Activated naive CD8-positive, alpha-beta T cell treated with anti-CD3 and anti-CD28 coated beads for 36 hours (primary cell): ENCODE data around the gene DACH1. TPM values are rescaled to one million over a fixed set of nuclear protein-coding genes. Genes with fewer than 3 reads are reported as not detected.

Source experiments
- DNase-seq: peaks from one replicate; pipeline ENCODE4 v3.0.0; 2021
- H3K27ac Mint-ChIP-seq: one replicate; pipeline ENCODE4 v1.8.0; 2022; ENCODE audit warnings: mild to moderate bottlenecking, moderate library complexity, mixed read lengths
- H3K27me3 Mint-ChIP-seq: one replicate; pipeline ENCODE4 v1.8.0; 2022; ENCODE audit warnings: mild to moderate bottlenecking, mixed read lengths
- H3K36me3 Mint-ChIP-seq: one replicate; pipeline ENCODE4 v1.8.0; 2021; ENCODE audit warnings: mild to moderate bottlenecking, mixed read lengths
- H3K4me1 Mint-ChIP-seq: one replicate; pipeline ENCODE4 v1.8.0; 2021; ENCODE audit warnings: mixed read lengths
- H3K4me3 Mint-ChIP-seq: one replicate; pipeline ENCODE4 v1.8.0; 2022; ENCODE audit warnings: mild to moderate bottlenecking, moderate library complexity, mixed read lengths
- H3K9me3 Mint-ChIP-seq: one replicate; pipeline ENCODE4 v1.8.0; 2022; ENCODE audit warnings: mixed read lengths
- total RNA-seq, 2 experiments: library from RNA; stranded (reverse); gene quantifications; one replicate each; pipeline ENCODE4 v1.2.3, GENCODE V29; 2021

DACH1 gene
- total RNA-seq, 2 experiments from 2014 or later: not detected

DNA sequence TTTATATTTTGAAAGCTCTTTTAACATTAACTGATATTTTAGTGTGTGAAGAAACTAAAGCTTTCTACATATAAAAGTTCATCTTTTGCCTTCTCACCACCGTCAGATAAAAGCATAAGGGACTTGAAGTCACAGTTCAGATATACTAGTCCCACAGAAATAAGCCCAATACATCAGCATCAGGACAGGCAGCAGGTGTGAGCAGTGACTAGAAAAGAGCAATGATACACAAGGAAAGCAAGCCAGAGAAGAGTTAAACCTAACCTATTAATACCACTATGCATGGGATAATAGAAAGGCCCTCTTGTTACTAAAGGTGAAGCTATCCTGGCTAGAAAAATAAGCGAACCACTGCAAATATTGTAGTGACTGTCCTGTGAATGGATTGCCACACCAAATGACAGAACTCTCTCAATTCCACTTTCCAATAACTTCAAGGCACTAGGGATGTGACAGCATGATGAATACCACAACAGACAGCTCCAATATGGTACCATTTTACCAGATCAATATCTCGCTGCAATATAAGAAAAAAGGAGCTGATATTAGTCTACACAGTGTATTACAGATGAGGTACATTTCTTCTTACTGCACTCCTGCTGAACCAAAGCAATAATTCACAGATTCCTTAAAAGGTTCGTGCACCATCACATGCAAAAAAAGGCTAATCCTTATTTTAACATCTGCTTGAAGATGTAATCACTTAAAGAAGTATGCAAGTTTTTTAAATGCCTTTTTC is 114.1 kb downstream of the DACH1 start:
- no peak for DNase-seq
- Mint-ChIP-seq H3K9me3 (peaks cover under 1% of the 10 kb centered on the region), H3K36me3 (no peaks in the 10 kb centered on the region), H3K27ac (no peak overlapping the region), H3K27me3 (no peaks in the 10 kb centered on the region), H3K4me3 (no peak overlapping the region), H3K4me1 (no peaks in the 10 kb centered on the region)

- H3K27ac Mint-ChIP-seq: no peak overlapping the region
- H3K27me3 Mint-ChIP-seq: no peaks in the 10 kb centered on the region
- H3K9me3 Mint-ChIP-seq: peaks cover 1% of the 10 kb centered on the region
- no peaks in the 10 kb centered on the region for H3K4me1 Mint-ChIP-seq
- no peak for DNase-seq
- no peaks in the 10 kb centered on the region for H3K36me3 Mint-ChIP-seq
- no peak overlapping the region for H3K4me3 Mint-ChIP-seq
Measured at GRCh38 chr13:71751073-71751472, 115.9 kb downstream of the DACH1 start.

- no peak for DNase-seq
- Mint-ChIP-seq H3K4me3 (no peak overlapping the region), H3K4me1 (no peaks in the 10 kb centered on the region), H3K27me3 (no peaks in the 10 kb centered on the region), H3K36me3 (no peaks in the 10 kb centered on the region), H3K27ac (no peak overlapping the region), H3K9me3 (no peaks in the 10 kb centered on the region)
Measured at GRCh38 chr13:71730267-71730666, 136.7 kb downstream of the DACH1 start.

DNA sequence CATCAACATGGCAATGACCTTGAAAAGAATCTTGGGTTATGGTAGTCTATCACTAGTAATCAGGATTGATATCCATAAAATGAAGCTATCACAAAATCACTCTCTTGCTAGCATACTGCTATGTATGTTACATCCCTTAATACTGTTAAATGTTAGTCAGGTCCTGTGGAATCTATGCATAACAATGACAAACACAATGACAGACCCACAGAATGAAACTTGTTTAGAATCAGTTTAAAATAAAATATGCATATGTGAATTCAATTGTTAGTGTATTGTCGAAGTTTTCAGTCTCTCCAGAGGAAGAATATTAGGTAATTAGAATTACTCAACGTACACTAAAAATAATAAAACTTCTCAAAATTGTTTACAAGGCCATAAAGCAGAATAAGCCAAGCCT is 137.6 kb downstream of the DACH1 start:
- DNase-seq: no peak
- no peaks in the 10 kb centered on the region for H3K9me3 Mint-ChIP-seq
- no peak overlapping the region for H3K27ac Mint-ChIP-seq
- H3K4me1 Mint-ChIP-seq: no peaks in the 10 kb centered on the region
- no peak overlapping the region for H3K4me3 Mint-ChIP-seq
- H3K27me3 Mint-ChIP-seq: no peaks in the 10 kb centered on the region
- H3K36me3 Mint-ChIP-seq: no peaks in the 10 kb centered on the region

- DNase-seq: no peak
- no peak overlapping the region for H3K27ac Mint-ChIP-seq
- H3K4me1 Mint-ChIP-seq: no peaks in the 10 kb centered on the region
- no peak overlapping the region for H3K4me3 Mint-ChIP-seq
- no peaks in the 10 kb centered on the region for H3K27me3 Mint-ChIP-seq
- no peaks in the 10 kb centered on the region for H3K9me3 Mint-ChIP-seq
- H3K36me3 Mint-ChIP-seq: no peaks in the 10 kb centered on the region
Measured at GRCh38 chr13:71727662-71728061, 139.3 kb downstream of the DACH1 start.

DNA sequence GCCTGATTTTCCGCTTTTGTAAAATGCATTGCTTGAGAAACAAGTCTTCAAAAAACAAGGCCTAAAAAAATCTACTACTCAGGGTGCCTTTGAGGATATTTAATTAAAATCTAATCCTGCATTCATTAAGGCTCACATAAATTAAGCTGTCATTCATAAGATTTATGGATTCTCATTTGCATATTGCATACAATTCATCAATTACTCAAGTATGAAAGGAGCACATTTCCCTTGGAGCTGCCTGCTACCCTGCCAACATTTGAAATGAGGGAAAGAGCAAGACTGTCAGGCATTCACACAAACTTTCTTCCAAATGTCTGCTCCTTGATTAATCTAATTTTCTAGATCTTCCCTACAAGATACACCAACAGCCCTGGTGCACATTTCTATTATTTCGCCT is 140.0 kb downstream of the DACH1 start:
- no peaks in the 10 kb centered on the region for H3K36me3 Mint-ChIP-seq
- no peak overlapping the region for H3K27ac Mint-ChIP-seq
- H3K4me3 Mint-ChIP-seq: no peak overlapping the region
- H3K27me3 Mint-ChIP-seq: no peaks in the 10 kb centered on the region
- DNase-seq: no peak
- no peaks in the 10 kb centered on the region for H3K4me1 Mint-ChIP-seq
- no peaks in the 10 kb centered on the region for H3K9me3 Mint-ChIP-seq

- Mint-ChIP-seq H3K36me3 (no peaks in the 10 kb centered on the region), H3K27me3 (no peaks in the 10 kb centered on the region), H3K4me3 (no peak overlapping the region), H3K27ac (no peak overlapping the region), H3K9me3 (no peaks in the 10 kb centered on the region), H3K4me1 (no peaks in the 10 kb centered on the region)
- DNase-seq: no peak
Measured at GRCh38 chr13:71722206-71722605, 144.8 kb downstream of the DACH1 start.

DNA sequence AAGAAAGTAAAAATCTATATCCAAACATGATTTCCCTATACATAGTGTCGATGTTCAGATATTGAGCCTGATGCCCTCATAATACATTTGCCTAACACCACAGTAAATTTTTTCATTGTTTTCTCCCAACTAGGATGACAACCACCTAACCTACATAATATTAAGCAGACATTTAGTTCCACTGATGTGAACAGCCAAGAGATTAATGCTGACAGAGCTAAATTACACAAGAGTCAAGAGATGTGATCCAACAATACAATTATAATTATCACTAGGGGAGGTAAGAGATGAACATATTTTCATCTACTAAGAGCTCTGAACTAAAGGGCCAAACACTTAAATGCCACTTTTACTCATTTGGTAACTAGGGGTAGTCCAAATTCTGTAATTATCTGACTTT is 145.9 kb downstream of the DACH1 start:
- H3K4me3 Mint-ChIP-seq: no peak overlapping the region
- no peak for DNase-seq
- H3K27ac Mint-ChIP-seq: no peak overlapping the region
- H3K36me3 Mint-ChIP-seq: no peaks in the 10 kb centered on the region
- H3K27me3 Mint-ChIP-seq: no peaks in the 10 kb centered on the region
- no peaks in the 10 kb centered on the region for H3K4me1 Mint-ChIP-seq
- no peaks in the 10 kb centered on the region for H3K9me3 Mint-ChIP-seq

- Mint-ChIP-seq H3K27me3 (no peaks in the 10 kb centered on the region), H3K36me3 (no peaks in the 10 kb centered on the region), H3K27ac (no peak overlapping the region)
Measured at GRCh38 chr13:71718931-71719330, 148.1 kb downstream of the DACH1 start.

DNA sequence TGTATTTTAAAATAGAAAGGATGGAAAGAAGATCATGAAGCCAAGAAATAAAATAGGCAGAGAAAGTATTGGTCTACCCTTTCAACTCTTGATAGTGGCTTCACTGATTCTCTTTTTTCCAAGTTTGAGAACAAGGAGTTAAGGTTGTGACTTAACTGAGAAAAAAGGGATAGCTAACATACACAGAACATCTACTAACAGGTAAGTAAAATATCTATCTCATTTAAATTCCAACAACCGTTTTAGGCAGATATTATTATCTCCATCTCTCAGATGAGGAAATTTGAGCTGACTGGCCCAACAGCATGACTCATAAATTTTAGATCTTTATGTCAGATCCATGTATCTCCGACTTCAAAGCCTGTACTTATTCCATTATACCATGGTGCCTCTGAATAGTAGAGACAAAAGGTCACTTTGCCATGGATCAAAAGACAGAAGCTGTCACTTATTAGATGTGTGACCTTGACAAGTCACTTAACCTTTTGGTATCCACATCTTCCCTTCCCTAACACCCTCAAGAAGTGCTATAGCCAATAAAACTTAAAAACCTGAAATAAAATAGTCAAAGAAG is 152.1 kb downstream of the DACH1 start:
- no peak overlapping the region for H3K4me3 Mint-ChIP-seq
- no peaks in the 10 kb centered on the region for H3K36me3 Mint-ChIP-seq
- no peak overlapping the region for H3K27ac Mint-ChIP-seq
- no peaks in the 10 kb centered on the region for H3K9me3 Mint-ChIP-seq
- no peak for DNase-seq
- H3K27me3 Mint-ChIP-seq: no peaks in the 10 kb centered on the region
- no peaks in the 10 kb centered on the region for H3K4me1 Mint-ChIP-seq

More at GRCh38 chr13:71718931-71719330, 148.1 kb downstream of the DACH1 start:
- DNase-seq: no peak
- no peaks in the 10 kb centered on the region for H3K4me1 Mint-ChIP-seq
- H3K9me3 Mint-ChIP-seq: no peaks in the 10 kb centered on the region
- H3K4me3 Mint-ChIP-seq: no peak overlapping the region

DNA sequence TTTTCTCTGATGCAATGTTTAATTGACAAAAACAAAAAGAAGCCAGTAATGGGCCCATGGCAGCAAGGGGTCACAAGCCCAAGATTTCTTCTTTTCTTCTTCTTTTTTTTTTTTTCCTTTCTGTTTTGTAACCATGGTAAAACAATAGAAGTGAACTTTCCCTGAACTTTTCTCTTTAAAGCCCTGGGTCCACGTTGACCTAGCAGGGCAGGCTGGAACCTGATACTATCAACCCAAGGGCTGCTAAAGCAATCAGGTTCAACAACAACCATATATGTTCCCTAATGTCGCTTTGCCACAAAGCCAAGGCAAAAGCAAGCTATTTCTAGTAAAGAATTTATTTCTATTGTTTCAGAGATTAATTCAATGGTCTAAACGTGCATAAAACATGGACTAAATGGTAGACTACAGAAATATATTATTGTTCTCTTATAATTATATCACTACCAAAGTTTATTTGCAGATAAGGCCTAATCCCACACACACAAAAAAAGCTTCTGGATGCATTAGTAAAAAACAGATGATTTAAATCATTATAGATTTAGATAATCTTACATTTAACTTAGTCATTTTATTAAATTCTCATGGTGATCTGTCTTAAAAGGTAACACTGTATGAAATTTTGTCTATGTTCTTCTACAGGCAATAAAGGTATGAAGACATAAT is 153.9 kb downstream of the DACH1 start:
- Mint-ChIP-seq H3K27ac (no peak overlapping the region), H3K36me3 (no peaks in the 10 kb centered on the region), H3K4me1 (no peaks in the 10 kb centered on the region), H3K9me3 (no peaks in the 10 kb centered on the region), H3K4me3 (no peak overlapping the region), H3K27me3 (no peaks in the 10 kb centered on the region)
- DNase-seq: no peak

GRCh38 chr13:71704656-71705055 is 162.3 kb downstream of the DACH1 start:
- Mint-ChIP-seq H3K9me3 (no peaks in the 10 kb centered on the region), H3K27ac (no peak overlapping the region), H3K4me3 (no peak overlapping the region), H3K4me1 (peaks cover 2% of the 10 kb centered on the region), H3K36me3 (no peaks in the 10 kb centered on the region), H3K27me3 (no peaks in the 10 kb centered on the region)
- DNase-seq: no peak

GRCh38 chr13:71703138-71703537 is 163.9 kb downstream of the DACH1 start:
- Mint-ChIP-seq H3K27me3 (no peaks in the 10 kb centered on the region), H3K27ac (no peak overlapping the region), H3K4me1 (peaks cover 2% of the 10 kb centered on the region)

GRCh38 chr13:71702253-71702652 is 164.8 kb downstream of the DACH1 start:
- no peak for DNase-seq
- Mint-ChIP-seq H3K27ac (no peak overlapping the region), H3K9me3 (no peaks in the 10 kb centered on the region), H3K27me3 (no peaks in the 10 kb centered on the region), H3K4me3 (no peak overlapping the region), H3K4me1 (peaks cover 2% of the 10 kb centered on the region), H3K36me3 (no peaks in the 10 kb centered on the region)

More at GRCh38 chr13:71703138-71703537, 163.9 kb downstream of the DACH1 start:
- Mint-ChIP-seq H3K9me3 (no peaks in the 10 kb centered on the region), H3K4me3 (no peak overlapping the region), H3K36me3 (no peaks in the 10 kb centered on the region)
- no peak for DNase-seq

- Mint-ChIP-seq H3K36me3 (no peaks in the 10 kb centered on the region), H3K4me3 (no peak overlapping the region), H3K27ac (no peak overlapping the region), H3K9me3 (no peaks in the 10 kb centered on the region), H3K27me3 (no peaks in the 10 kb centered on the region), H3K4me1 (peaks cover 2% of the 10 kb centered on the region)
- DNase-seq: no peak
Measured at GRCh38 chr13:71701741-71702140, 165.3 kb downstream of the DACH1 start.

DNA sequence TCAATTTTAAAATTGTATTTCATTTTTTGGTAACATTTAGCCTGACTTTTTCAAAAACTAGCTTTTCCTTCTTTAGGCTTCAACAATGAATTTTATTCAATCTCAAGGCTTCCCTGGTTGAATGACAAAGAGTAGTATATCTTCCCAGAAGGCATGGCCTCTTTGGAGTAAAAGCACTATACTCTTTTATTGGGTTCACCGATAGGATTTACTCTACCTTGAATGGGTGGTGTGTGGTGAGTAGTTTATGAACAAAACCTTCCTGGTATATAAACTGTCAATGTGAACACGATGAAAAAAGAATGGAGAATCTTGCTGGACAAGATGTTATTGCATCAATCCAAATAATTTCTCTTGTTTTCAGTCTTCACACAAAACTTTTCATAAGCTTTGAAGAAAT is 167.7 kb downstream of the DACH1 start:
- H3K4me1 Mint-ChIP-seq: peaks cover 2% of the 10 kb centered on the region
- no peak overlapping the region for H3K27ac Mint-ChIP-seq
- H3K27me3 Mint-ChIP-seq: no peaks in the 10 kb centered on the region
- H3K4me3 Mint-ChIP-seq: no peak overlapping the region
- no peak for DNase-seq
- H3K36me3 Mint-ChIP-seq: no peaks in the 10 kb centered on the region
- no peaks in the 10 kb centered on the region for H3K9me3 Mint-ChIP-seq
